ENCODE data around the gene KIFC1. TPM values are rescaled to one million over a fixed set of nuclear protein-coding genes. Genes with fewer than 3 reads are reported as not detected.
A peak's percentile ranks its signal among the peaks of the same experiment; 100 is the strongest.

Gene KIFC1
- total RNA-seq, 1 donor from 2014 or later, result 19.0 TPM

- TF ChIP-seq, protein P1, sequence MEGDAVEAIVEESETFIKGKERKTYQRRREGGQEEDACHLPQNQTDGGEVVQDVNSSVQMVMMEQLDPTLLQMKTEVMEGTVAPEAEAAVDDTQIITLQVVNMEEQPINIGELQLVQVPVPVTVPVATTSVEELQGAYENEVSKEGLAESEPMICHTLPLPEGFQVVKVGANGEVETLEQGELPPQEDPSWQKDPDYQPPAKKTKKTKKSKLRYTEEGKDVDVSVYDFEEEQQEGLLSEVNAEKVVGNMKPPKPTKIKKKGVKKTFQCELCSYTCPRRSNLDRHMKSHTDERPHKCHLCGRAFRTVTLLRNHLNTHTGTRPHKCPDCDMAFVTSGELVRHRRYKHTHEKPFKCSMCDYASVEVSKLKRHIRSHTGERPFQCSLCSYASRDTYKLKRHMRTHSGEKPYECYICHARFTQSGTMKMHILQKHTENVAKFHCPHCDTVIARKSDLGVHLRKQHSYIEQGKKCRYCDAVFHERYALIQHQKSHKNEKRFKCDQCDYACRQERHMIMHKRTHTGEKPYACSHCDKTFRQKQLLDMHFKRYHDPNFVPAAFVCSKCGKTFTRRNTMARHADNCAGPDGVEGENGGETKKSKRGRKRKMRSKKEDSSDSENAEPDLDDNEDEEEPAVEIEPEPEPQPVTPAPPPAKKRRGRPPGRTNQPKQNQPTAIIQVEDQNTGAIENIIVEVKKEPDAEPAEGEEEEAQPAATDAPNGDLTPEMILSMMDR (IDR thresholded peaks at IDR 0.05; ENCODE audit: unreplicated experiment), result no peak
- peak overlapping the region; percentile 97 for H3K27ac Mint-ChIP-seq (ENCODE audit: unreplicated experiment)
- H3K4me1 Mint-ChIP-seq (ENCODE audit: unreplicated experiment), result peaks cover 68% of the 10 kb centered on the region
- H3K9me3 Mint-ChIP-seq (ENCODE audit: unreplicated experiment), result no peaks in the 10 kb centered on the region
- peak; percentile 54 for DNase-seq (ENCODE audit: low spot score)
- peaks cover 9% of the 10 kb centered on the region for H3K36me3 Mint-ChIP-seq (ENCODE audit: low read depth, unreplicated experiment)
- peaks cover 20% of the 10 kb centered on the region for H3K27me3 Mint-ChIP-seq (ENCODE audit: unreplicated experiment)
- H3K4me3 Mint-ChIP-seq (ENCODE audit: unreplicated experiment), result peak overlapping the region; percentile 95
Measured at GRCh38 chr6:33427585-33428223, 36.1 kb downstream of the KIFC1 start.

- H3K27me3 Mint-ChIP-seq (ENCODE audit: unreplicated experiment), result peaks cover 20% of the 10 kb centered on the region
- peak; percentile 51 for DNase-seq (ENCODE audit: low spot score)
- H3K4me1 Mint-ChIP-seq (ENCODE audit: unreplicated experiment), result peaks cover 73% of the 10 kb centered on the region
- H3K4me3 Mint-ChIP-seq (ENCODE audit: unreplicated experiment), result peak overlapping the region; percentile 98
- peak overlapping the region; percentile 96 for H3K27ac Mint-ChIP-seq (ENCODE audit: unreplicated experiment)
- TF ChIP-seq, protein P1 (IDR thresholded peaks at IDR 0.05; ENCODE audit: unreplicated experiment), result peak; percentile 63
- H3K9me3 Mint-ChIP-seq (ENCODE audit: unreplicated experiment), result no peaks in the 10 kb centered on the region
- peaks cover 9% of the 10 kb centered on the region for H3K36me3 Mint-ChIP-seq (ENCODE audit: low read depth, unreplicated experiment)
Measured at GRCh38 chr6:33428224-33428965, 36.8 kb downstream of the KIFC1 start.

DNA sequence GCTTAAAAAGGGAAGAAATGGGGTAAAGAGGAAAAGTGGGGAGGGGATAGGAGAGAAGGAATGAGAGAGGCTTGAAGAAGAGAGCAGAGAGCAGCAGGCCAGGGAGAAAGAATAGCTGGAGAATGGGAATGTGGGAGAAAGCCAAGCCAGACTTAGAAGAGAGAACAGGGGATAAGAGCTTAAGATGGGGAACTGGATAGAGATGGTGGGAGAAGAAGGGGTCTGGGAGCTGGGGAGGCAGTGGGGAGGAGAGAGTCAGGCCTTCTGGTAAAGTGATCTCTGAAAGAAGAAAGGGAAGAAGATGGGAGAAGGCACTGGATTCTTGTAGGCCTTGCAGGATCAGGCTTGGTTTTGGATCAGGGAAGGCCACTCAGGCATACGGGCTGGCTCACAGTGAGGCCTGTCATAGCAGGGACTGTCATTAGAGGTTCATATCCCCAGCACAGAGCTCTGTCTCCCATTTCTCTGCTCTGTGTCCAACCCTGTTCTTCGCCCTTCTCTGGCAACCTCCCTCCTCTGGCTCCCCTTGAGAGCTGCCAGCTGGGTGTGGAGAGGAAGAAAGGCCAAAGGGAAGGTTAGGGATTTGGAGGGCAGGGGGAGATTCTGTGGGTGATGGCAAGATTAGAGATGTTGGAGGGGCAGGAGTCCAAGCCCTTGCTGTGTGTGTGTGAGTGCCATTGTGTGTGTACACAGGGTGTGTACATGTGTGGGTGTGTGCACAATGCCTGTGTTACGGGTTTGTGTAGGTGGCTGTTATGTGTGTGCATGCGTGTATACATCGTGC is 37.5 kb downstream of the KIFC1 start:
- peak overlapping the region; percentile 98 for H3K4me3 Mint-ChIP-seq (ENCODE audit: unreplicated experiment)
- peaks cover 5% of the 10 kb centered on the region for H3K36me3 Mint-ChIP-seq (ENCODE audit: low read depth, unreplicated experiment)

DNA sequence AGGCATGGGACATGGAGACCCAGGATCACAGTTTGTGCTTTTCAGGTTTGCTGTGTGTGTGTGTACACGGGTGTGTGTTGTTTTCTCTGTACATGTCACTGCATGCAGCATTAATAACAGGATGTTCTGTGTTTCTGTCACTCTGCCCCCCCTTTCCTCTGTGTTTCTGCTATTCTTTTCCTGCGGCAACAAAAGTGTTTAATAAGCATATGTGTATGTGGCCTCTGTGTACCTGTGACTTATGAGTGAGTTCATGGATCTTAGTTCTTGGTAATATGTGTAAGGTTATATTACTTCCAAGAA is 38.1 kb downstream of the KIFC1 start:
- Mint-ChIP-seq H3K36me3 (ENCODE audit: low read depth, unreplicated experiment) (peaks cover 5% of the 10 kb centered on the region), H3K27ac (ENCODE audit: unreplicated experiment) (peak overlapping the region; percentile 90), H3K9me3 (ENCODE audit: unreplicated experiment) (no peaks in the 10 kb centered on the region), H3K27me3 (ENCODE audit: unreplicated experiment) (peaks cover 17% of the 10 kb centered on the region), H3K4me1 (ENCODE audit: unreplicated experiment) (peaks cover 71% of the 10 kb centered on the region), H3K4me3 (ENCODE audit: unreplicated experiment) (peak overlapping the region; percentile 56)
- TF ChIP-seq, protein P1 (IDR thresholded peaks at IDR 0.05; ENCODE audit: unreplicated experiment), result no peak
- no peak for DNase-seq (ENCODE audit: low spot score)

More for the DNA sequence above, 37.5 kb downstream of the KIFC1 start:
- H3K27me3 Mint-ChIP-seq (ENCODE audit: unreplicated experiment), result peaks cover 17% of the 10 kb centered on the region
- TF ChIP-seq, protein P1 (IDR thresholded peaks at IDR 0.05; ENCODE audit: unreplicated experiment), result no peak
- peak overlapping the region; percentile 96 for H3K27ac Mint-ChIP-seq (ENCODE audit: unreplicated experiment)
- no peaks in the 10 kb centered on the region for H3K9me3 Mint-ChIP-seq (ENCODE audit: unreplicated experiment)
- no peak for DNase-seq (ENCODE audit: low spot score)
- peaks cover 75% of the 10 kb centered on the region for H3K4me1 Mint-ChIP-seq (ENCODE audit: unreplicated experiment)

Data from endothelial cell (in vitro differentiated cells).